ENCODE data around the gene CHRNE. TPM values are rescaled to one million over a fixed set of nuclear protein-coding genes. Genes with fewer than 3 reads are reported as not detected.
"Not testable (repeated sequence)": the region's sequence is repeated elsewhere in the genome, so short reads cannot be mapped to it uniquely, and the experiment has no call there.

The CHRNE gene
- total and polyA plus RNA-seq, 12 donors = 0.19 to 1.6 (median 0.53) TPM

DNA sequence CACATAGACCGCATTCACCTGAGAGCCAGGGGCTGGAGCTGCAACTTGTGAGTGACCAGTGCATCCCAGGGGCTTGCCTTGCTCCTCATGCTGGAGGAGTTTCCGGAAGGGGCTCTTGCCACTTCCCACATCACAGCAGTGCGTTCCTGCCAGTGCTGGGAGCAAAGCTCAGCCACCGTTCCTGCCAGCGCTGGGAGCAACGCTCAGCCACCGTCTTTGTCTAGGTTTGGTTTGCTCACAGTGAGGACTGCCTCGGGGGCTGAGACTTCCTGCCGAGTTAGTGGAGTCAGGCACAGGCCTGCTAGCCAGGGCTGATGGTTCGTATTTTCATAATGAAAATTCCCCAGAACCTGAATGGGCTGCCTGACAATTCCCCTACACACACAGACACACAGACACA lies 5.4 kb upstream of the CHRNE start:
- ATAC-seq (peak in 6 of 8 donors; percentile 18 to 55 (median 38)), DNase-seq (no peak)

DNA sequence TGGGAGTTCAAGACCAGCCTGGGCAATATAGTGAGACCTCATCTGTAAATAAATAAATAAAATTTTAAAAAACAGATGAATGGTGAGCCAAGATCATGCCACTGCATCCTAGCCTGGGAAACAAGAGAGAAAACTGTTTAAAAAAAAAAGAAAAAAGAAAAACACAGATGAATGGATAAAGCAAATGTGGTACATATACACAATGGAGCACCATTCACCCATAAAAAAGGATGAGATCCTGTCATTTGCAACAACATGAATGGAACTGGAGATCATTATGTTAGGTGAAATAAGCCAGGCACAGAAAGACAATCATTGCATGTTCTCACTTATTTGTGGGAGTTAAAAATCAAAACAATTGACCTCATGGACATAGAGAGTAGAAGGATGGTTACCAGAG lies 3.7 kb upstream of the CHRNE start:
- H3K36me3 ChIP-seq, H3K27me3 ChIP-seq, H3K4me3 ChIP-seq, H3K27ac ChIP-seq, H3K9me3 ChIP-seq, ATAC-seq, DNase-seq: not testable (repeated sequence)
- peaks cover 0 to 35% (median 22%) of the 10 kb centered on the region in 9 donors for H3K4me1 ChIP-seq
- intact Hi-C loops (cut with DNase I) = loop anchor here in 7 of 10 donors (5.0 kb wide), 4 partner anchors 41 to 156 kb away; partner anchors contain the start of genes CAMTA2 (in 3 of the 7), SPAG7 (in 2 of the 7) and PFN1 (in 1 of the 7)

More for the DNA sequence above, 5.4 kb upstream of the CHRNE start:
- intact Hi-C loops (cut with DNase I) = loop anchor here in 8 of 10 donors (2.0 to 5.0 kb wide), 6 partner anchors 39 to 154 kb away; partner anchors contain the start of genes CAMTA2 (in 4 of the 8), SPAG7 (in 2 of the 8) and PFN1 (in 1 of the 8)
- WGBS, 2 donors = 51 to 52% methylated on average over 10 of the region's 10 CpGs
- Histone ChIP-seq H3K36me3 (no peaks in the 10 kb centered on the region), H3K4me1 (peaks cover 0 to 24% (median 12%) of the 10 kb centered on the region in 9 donors), H3K4me3 (no peak overlapping the region), H3K9me3 (no peaks in the 10 kb centered on the region), H3K27ac (peak overlapping the region in 9 of 10 donors; percentile 28 to 73 (median 56)), H3K27me3 (no peaks in the 10 kb centered on the region)
- TF ChIP-seq, protein P1, sequence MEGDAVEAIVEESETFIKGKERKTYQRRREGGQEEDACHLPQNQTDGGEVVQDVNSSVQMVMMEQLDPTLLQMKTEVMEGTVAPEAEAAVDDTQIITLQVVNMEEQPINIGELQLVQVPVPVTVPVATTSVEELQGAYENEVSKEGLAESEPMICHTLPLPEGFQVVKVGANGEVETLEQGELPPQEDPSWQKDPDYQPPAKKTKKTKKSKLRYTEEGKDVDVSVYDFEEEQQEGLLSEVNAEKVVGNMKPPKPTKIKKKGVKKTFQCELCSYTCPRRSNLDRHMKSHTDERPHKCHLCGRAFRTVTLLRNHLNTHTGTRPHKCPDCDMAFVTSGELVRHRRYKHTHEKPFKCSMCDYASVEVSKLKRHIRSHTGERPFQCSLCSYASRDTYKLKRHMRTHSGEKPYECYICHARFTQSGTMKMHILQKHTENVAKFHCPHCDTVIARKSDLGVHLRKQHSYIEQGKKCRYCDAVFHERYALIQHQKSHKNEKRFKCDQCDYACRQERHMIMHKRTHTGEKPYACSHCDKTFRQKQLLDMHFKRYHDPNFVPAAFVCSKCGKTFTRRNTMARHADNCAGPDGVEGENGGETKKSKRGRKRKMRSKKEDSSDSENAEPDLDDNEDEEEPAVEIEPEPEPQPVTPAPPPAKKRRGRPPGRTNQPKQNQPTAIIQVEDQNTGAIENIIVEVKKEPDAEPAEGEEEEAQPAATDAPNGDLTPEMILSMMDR (IDR thresholded peaks at IDR 0.05) = no peak

DNA sequence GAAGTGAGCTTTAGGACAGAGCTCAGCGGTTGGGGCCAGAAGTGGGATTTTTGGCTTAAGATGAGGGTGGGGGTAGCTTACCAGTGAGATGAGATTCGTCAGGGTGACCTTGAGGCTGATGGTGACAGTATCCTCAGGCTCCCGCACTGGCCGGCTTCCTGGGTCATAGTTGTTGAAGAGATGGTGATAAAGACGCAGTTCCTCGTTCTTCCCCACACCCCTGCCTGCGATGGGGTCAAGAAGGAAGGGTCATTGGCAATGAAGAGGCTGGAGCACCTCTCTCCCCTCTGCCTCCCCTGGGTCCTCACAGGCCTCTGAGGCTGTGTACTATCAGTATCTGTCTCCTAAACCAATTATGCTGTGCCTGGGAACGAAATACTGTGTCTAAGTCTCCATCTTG lies 358 bp downstream of the CHRNE start:
- Histone ChIP-seq H3K4me3 (no peak overlapping the region), H3K27me3 (peaks cover 0 to 36% (median 21%) of the 10 kb centered on the region in 7 donors), H3K9me3 (no peaks in the 10 kb centered on the region), H3K27ac (peak overlapping the region in 7 of 10 donors; percentile 31 to 71 (median 60)), H3K36me3 (peaks cover 0 to under 1% (median 0%) of the 10 kb centered on the region in 9 donors), H3K4me1 (peaks cover 0 to 47% (median 32%) of the 10 kb centered on the region in 9 donors)
- TF ChIP-seq, protein P1 (IDR thresholded peaks at IDR 0.05) = no peak
- DNase-seq = no peak
- 59 to 69% methylated on average over 8 of the region's 8 CpGs for WGBS, 2 donors
- ATAC-seq = no peak
- intact Hi-C loops (cut with DNase I) = loop anchor here in 3 of 10 donors (2.0 to 5.0 kb wide), 3 partner anchors 115 to 190 kb away; partner anchors contain the start of genes ARRB2 (in 1 of the 3), GLTPD2 (in 1 of the 3) and VMO1 (in 1 of the 3)

DNA sequence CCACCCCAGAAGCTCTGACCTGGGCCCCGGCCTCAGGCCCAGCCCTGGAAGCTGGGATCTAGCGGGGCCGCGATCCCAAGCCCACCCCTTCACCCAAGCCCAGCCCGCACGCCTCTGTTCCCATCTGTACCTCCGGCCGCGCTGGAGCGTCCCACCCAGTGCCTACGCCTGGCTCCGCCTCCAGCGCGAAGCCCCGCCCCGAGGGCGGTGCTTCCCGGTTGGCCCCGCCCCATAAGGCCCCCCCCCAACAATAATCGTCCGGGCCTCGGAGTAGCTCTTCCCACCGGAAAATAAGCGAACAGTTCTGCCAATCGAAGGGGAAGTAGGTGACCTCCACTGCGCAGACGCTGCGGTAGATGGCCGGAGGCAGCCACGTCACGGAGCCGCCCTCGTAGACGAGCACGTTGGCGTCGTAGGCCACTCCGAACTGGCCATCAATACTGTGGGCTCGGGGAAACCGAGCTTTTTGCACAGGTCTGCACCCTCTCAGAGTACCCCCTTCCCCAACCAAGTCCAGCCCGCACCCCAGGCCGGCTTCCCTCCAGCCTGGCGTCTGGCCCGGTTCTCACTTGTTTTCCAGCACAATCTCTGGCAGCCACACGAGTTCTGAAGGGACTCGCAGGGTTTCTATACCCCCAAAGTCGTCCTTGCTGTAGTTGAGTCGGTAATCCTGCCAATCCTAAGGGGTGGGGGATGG lies 1.1 kb downstream of the CHRNE start:
- H3K4me3 ChIP-seq = peak overlapping the region in 7 of 10 donors; percentile 14 to 63 (median 57)
- peak overlapping the region; percentile 25 to 75 (median 58) for H3K27ac ChIP-seq
- H3K9me3 ChIP-seq = no peaks in the 10 kb centered on the region
- TF ChIP-seq, protein P1 (IDR thresholded peaks at IDR 0.05) = no peak
- H3K4me1 ChIP-seq = peaks cover 0 to 47% (median 32%) of the 10 kb centered on the region in 9 donors
- ATAC-seq (peak; percentile 21 to 78 (median 46)), DNase-seq (peak; percentile 51 to 77)
- H3K36me3 ChIP-seq = peaks cover 0 to 8% (median 2%) of the 10 kb centered on the region in 9 donors
- H3K27me3 ChIP-seq = peaks cover 0 to 36% (median 21%) of the 10 kb centered on the region in 7 donors
- 36 to 55% methylated on average over 48 of the region's 48 CpGs for WGBS, 2 donors
- intact Hi-C loops (cut with DNase I) = loop anchor here in 3 of 10 donors (2.0 to 5.0 kb wide), 3 partner anchors 114 to 189 kb away; partner anchors contain the start of genes ARRB2 (in 1 of the 3), GLTPD2 (in 1 of the 3) and VMO1 (in 1 of the 3)

All from heart right ventricle (tissue), 16 donors.